HEK293 (cell line): ENCODE results near the gene PDIA6.
A peak's percentile ranks its signal among the peaks of the same experiment; 100 is the strongest.

Experiments used
- CTCF ChIA-PET: fragments of 350-600 bp; formaldehyde crosslinking; extraction: SDS; loops from one replicate; lab custom pipeline; 2021; ENCODE audit warnings: antibody characterized with exemption; lab: Yijun Ruan, JAX
- POLR2A ChIA-PET: fragments of 300-600 bp; formaldehyde crosslinking; extraction: SDS; loops from one replicate; lab custom pipeline; 2020; ENCODE audit warnings: antibody characterized with exemption, inconsistent platforms; lab: Yijun Ruan, JAX
- H3K27ac ChIP-seq: fragments of 200-500 bp; sonication (Bioruptor generic); 2 replicates; pipeline ENCODE4 v1.5.1; 2014; ENCODE audit warnings: low read depth, low read length, control low read depth, inconsistent platforms; ENCODE audit errors: extremely low read depth
- H3K36me3 ChIP-seq, 2 experiments: fragments of 200-500 bp in 1 of 2; sonication (Bioruptor generic) in 1 of 2; 1 replicate in 1 of 2; 2 replicates in 1 of 2; pipeline ENCODE4 v1.5.1; 2014 to 2017; ENCODE audit warnings: inconsistent platforms in 2 of 2, low read length in 2 of 2; ENCODE audit not compliant: control insufficient read depth in 2 of 2, insufficient read depth in 1 of 2
- H3K4me1 ChIP-seq: fragments of 200-500 bp; sonication (Bioruptor generic); 2 replicates; pipeline ENCODE4 v1.5.1; 2014; ENCODE audit warnings: mild to moderate bottlenecking, low read length, inconsistent platforms; ENCODE audit not compliant: control insufficient read depth, insufficient read depth
- H3K4me3 ChIP-seq: 2 replicates; pipeline ENCODE4 v1.5.1; 2011; ENCODE audit warnings: low read depth, mild to moderate bottlenecking, control low read depth, low read length, moderate library complexity
- H3K9me3 ChIP-seq: fragments of 200-500 bp; sonication (Bioruptor generic); 2 replicates; pipeline ENCODE4 v1.5.1; 2014; ENCODE audit warnings: low read depth, low read length, inconsistent platforms; ENCODE audit not compliant: control insufficient read depth, insufficient read depth
- HOXA7 ChIP-seq: sonication (generic); formaldehyde crosslinking; IDR thresholded peaks from 2 replicates; pipeline ENCODE4 v1.8.1; 2022; ENCODE audit warnings: missing genetic modification reagents, borderline replicate concordance
- MZF1 ChIP-seq: fragments of 450-650 bp; formaldehyde crosslinking; IDR thresholded peaks from 2 replicates; pipeline ENCODE4 v1.5.1; 2017; ENCODE audit warnings: missing biosample characterization, missing genetic modification characterization, borderline replicate concordance
- OSR2 ChIP-seq: fragments of 450-650 bp; formaldehyde crosslinking; IDR thresholded peaks from 2 replicates; pipeline ENCODE4 v1.5.1; 2016; ENCODE audit warnings: missing biosample characterization, missing genetic modification characterization
- PRDM1 ChIP-seq: fragments of 450-650 bp; formaldehyde crosslinking; IDR thresholded peaks from 2 replicates; pipeline ENCODE4; 2016; ENCODE audit warnings: missing biosample characterization, missing genetic modification characterization
- RBAK ChIP-seq: fragments of 450-650 bp; formaldehyde crosslinking; IDR thresholded peaks from 2 replicates; pipeline ENCODE4 v1.5.1; 2016; ENCODE audit warnings: missing biosample characterization, missing genetic modification characterization
- SP2 ChIP-seq: fragments of 450-650 bp; formaldehyde crosslinking; IDR thresholded peaks from 2 replicates; pipeline ENCODE4 v1.5.1; 2016; ENCODE audit warnings: missing biosample characterization, missing genetic modification characterization
- ZBTB1 ChIP-seq: fragments of 450-650 bp; formaldehyde crosslinking; IDR thresholded peaks from 2 replicates; pipeline ENCODE4 v1.5.1; 2016; ENCODE audit warnings: missing biosample characterization, missing genetic modification characterization
- ZBTB21 ChIP-seq: fragments of 450-650 bp; formaldehyde crosslinking; IDR thresholded peaks from 2 replicates; pipeline ENCODE4 v1.5.1; 2017; ENCODE audit warnings: missing biosample characterization, missing genetic modification characterization
- ZNF112 ChIP-seq: fragments of 450-650 bp; formaldehyde crosslinking; IDR thresholded peaks from 2 replicates; pipeline ENCODE4 v1.5.0; 2017; ENCODE audit warnings: missing biosample characterization, missing genetic modification characterization
- ZNF148 ChIP-seq: fragments of 450-650 bp; formaldehyde crosslinking; IDR thresholded peaks from 2 replicates; pipeline ENCODE4 v1.5.0; 2017; ENCODE audit warnings: missing biosample characterization, missing genetic modification characterization, borderline replicate concordance
- ZNF24 ChIP-seq: fragments of 450-650 bp; formaldehyde crosslinking; IDR thresholded peaks from 2 replicates; pipeline ENCODE4 v1.5.1; 2016; ENCODE audit warnings: missing biosample characterization, missing genetic modification characterization
- ZNF341 ChIP-seq: fragments of 450-650 bp; formaldehyde crosslinking; IDR thresholded peaks from 2 replicates; pipeline ENCODE4; 2016; ENCODE audit warnings: low read depth, missing biosample characterization, missing genetic modification characterization
- ZNF354C ChIP-seq: fragments of 450-650 bp; formaldehyde crosslinking; IDR thresholded peaks from 2 replicates; pipeline ENCODE4 v1.5.1; 2016; ENCODE audit warnings: missing biosample characterization, missing genetic modification characterization, low read depth, borderline replicate concordance
- ZNF768 ChIP-seq: fragments of 450-650 bp; formaldehyde crosslinking; IDR thresholded peaks from 2 replicates; pipeline ENCODE4 v1.5.1; 2018; ENCODE audit warnings: missing biosample characterization, mild to moderate bottlenecking, missing genetic modification characterization
- ZNF776 ChIP-seq: fragments of 450-650 bp; formaldehyde crosslinking; IDR thresholded peaks from 2 replicates; pipeline ENCODE4 v1.5.0; 2017; ENCODE audit warnings: missing biosample characterization, missing genetic modification characterization, borderline replicate concordance
- ZNF837 ChIP-seq: fragments of 450-650 bp; formaldehyde crosslinking; IDR thresholded peaks from 2 replicates; pipeline ENCODE4 v1.5.1; 2016; ENCODE audit warnings: missing biosample characterization, missing genetic modification characterization
- ZXDB ChIP-seq: fragments of 450-650 bp; formaldehyde crosslinking; IDR thresholded peaks from 2 replicates; pipeline ENCODE4 v1.5.1; 2016; ENCODE audit warnings: missing biosample characterization, missing genetic modification characterization
- TF ChIP-seq, protein P1 (sequence below): fragments of 450-650 bp; formaldehyde crosslinking; IDR thresholded peaks from 2 replicates; pipeline ENCODE4 v1.5.1; 2017; ENCODE audit warnings: missing biosample characterization, missing genetic modification characterization
- TF ChIP-seq, protein P2 (sequence below): fragments of 450-650 bp; formaldehyde crosslinking; IDR thresholded peaks from 2 replicates; pipeline ENCODE4 v1.5.1; 2016; ENCODE audit warnings: missing biosample characterization, missing genetic modification characterization, borderline replicate concordance
- TF ChIP-seq, protein P3 (sequence below): fragments of 450-650 bp; formaldehyde crosslinking; IDR thresholded peaks from 2 replicates; pipeline ENCODE4 v1.5.1; 2016; ENCODE audit warnings: missing biosample characterization, missing genetic modification characterization

The PDIA6 gene

GRCh38 chr2:10834068-10834655, 21.6 kb upstream of the PDIA6 start:
- no peaks in the 10 kb centered on the region for H3K9me3 ChIP-seq
- no peak overlapping the region for H3K4me3 ChIP-seq
- no peak overlapping the region for H3K27ac ChIP-seq
- H3K4me1 ChIP-seq = peaks cover 2% of the 10 kb centered on the region; the same call in 1 of the 2 replicates
- TF ChIP-seq SP2 (tag by site-specific recombination) (0 out of 2 replicates have a peak, but pooled peaks have one; percentile 13), ZBTB21 (tag by site-specific recombination) (no peak), ZNF341 (tag by site-specific recombination) (peak; percentile 42; the same call in 1 of the 2 replicates)
- ChIA-PET CTCF (interaction anchor here (0.6 to 9.5 kb wide), 13 partner anchors 10 to 298 kb away, joined by 3 to 185 read pairs (median 19); partner anchors contain the start of gene KCNF1), POLR2A (no interaction called here)
- H3K36me3 ChIP-seq = no peaks in the 10 kb centered on the region

DNA sequence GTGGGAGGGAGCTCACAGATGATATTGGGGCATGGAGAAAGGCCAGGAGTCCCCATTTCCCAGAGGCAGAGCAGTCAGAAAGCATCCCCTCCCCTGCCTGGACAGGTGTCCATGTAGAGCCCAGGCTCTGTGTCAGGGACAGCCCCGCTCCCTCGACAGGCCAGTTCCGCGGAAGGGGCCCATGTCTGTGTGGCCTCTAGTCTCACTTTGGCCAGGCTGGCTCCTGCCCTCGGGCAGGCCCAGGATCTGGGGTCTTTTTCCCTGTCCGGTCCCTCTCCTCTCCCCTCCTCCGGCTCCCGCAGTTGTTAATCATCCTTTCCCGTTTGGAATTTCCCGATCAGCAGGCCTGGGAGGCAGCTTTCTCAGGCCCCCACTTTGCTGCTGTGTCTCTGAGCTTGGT, 20.4 kb upstream of the PDIA6 start:
- no peak overlapping the region for H3K4me3 ChIP-seq

More for the DNA sequence above, 20.4 kb upstream of the PDIA6 start:
- Histone ChIP-seq H3K9me3 (no peaks in the 10 kb centered on the region), H3K4me1 (peaks cover 2% of the 10 kb centered on the region; the same call in 1 of the 2 replicates), H3K27ac (no peak overlapping the region), H3K36me3 (no peaks in the 10 kb centered on the region)
- TF ChIP-seq, protein P1, sequence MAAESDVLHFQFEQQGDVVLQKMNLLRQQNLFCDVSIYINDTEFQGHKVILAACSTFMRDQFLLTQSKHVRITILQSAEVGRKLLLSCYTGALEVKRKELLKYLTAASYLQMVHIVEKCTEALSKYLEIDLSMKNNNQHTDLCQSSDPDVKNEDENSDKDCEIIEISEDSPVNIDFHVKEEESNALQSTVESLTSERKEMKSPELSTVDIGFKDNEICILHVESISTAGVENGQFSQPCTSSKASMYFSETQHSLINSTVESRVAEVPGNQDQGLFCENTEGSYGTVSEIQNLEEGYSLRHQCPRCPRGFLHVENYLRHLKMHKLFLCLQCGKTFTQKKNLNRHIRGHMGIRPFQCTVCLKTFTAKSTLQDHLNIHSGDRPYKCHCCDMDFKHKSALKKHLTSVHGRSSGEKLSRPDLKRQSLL = no peak
- TF ChIP-seq PRDM1 (tag by site-specific recombination) (no peak), ZNF24 (no peak), ZNF112 (tag by site-specific recombination) (no peak), ZXDB (tag by site-specific recombination) (no peak), OSR2 (no peak), ZNF837 (tag by site-specific recombination) (no peak), ZNF354C (tag by site-specific recombination) (no peak), ZNF148 (no peak), ZBTB1 (tag by site-specific recombination) (no peak), ZNF776 (no peak), ZNF768 (tag by site-specific recombination) (no peak), RBAK (tag by site-specific recombination) (no peak), HOXA7 (CRISPR knock-in tag) (no peak), MZF1 (tag by site-specific recombination) (no peak)
- TF ChIP-seq, protein P2, sequence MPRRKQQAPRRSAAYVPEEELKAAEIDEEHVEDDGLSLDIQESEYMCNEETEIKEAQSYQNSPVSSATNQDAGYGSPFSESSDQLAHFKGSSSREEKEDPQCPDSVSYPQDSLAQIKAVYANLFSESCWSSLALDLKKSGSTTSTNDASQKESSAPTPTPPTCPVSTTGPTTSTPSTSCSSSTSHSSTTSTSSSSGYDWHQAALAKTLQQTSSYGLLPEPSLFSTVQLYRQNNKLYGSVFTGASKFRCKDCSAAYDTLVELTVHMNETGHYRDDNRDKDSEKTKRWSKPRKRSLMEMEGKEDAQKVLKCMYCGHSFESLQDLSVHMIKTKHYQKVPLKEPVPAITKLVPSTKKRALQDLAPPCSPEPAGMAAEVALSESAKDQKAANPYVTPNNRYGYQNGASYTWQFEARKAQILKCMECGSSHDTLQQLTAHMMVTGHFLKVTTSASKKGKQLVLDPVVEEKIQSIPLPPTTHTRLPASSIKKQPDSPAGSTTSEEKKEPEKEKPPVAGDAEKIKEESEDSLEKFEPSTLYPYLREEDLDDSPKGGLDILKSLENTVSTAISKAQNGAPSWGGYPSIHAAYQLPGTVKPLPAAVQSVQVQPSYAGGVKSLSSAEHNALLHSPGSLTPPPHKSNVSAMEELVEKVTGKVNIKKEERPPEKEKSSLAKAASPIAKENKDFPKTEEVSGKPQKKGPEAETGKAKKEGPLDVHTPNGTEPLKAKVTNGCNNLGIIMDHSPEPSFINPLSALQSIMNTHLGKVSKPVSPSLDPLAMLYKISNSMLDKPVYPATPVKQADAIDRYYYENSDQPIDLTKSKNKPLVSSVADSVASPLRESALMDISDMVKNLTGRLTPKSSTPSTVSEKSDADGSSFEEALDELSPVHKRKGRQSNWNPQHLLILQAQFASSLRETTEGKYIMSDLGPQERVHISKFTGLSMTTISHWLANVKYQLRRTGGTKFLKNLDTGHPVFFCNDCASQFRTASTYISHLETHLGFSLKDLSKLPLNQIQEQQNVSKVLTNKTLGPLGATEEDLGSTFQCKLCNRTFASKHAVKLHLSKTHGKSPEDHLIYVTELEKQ (tag by site-specific recombination) = no peak
- TF ChIP-seq, protein P3, sequence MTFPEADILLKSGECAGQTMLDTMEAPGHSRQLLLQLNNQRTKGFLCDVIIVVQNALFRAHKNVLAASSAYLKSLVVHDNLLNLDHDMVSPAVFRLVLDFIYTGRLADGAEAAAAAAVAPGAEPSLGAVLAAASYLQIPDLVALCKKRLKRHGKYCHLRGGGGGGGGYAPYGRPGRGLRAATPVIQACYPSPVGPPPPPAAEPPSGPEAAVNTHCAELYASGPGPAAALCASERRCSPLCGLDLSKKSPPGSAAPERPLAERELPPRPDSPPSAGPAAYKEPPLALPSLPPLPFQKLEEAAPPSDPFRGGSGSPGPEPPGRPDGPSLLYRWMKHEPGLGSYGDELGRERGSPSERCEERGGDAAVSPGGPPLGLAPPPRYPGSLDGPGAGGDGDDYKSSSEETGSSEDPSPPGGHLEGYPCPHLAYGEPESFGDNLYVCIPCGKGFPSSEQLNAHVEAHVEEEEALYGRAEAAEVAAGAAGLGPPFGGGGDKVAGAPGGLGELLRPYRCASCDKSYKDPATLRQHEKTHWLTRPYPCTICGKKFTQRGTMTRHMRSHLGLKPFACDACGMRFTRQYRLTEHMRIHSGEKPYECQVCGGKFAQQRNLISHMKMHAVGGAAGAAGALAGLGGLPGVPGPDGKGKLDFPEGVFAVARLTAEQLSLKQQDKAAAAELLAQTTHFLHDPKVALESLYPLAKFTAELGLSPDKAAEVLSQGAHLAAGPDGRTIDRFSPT (tag by site-specific recombination) = no peak
- ChIA-PET CTCF (interaction anchor here (0.5 to 9.5 kb wide), 57 partner anchors 8 to 752 kb away, joined by 3 to 185 read pairs (median 4); partner anchors contain the start of genes KCNF1 and PDIA6), POLR2A (interaction anchor here (0.6 to 0.7 kb wide), 2 partner anchors 8 to 21 kb away, joined by 3 read pairs; partner anchors contain the start of gene PDIA6)
